GM12878 (cell line): ENCODE measurements around the gene ARRDC1. TPM values are rescaled to one million over a fixed set of nuclear protein-coding genes. Genes with fewer than 3 reads are reported as not detected.

Source experiments
- ASH2L ChIP-seq: fragments of 300-600, 200-600 bp; sonication (generic); IDR thresholded peaks from 2 replicates; pipeline ENCODE4 v1.6.1; 2017; ENCODE audit warnings: low read depth, mild to moderate bottlenecking, borderline replicate concordance
- BCL11A ChIP-seq: IDR thresholded peaks from 2 replicates; pipeline ENCODE4 v1.6.1; 2011; ENCODE audit warnings: low read depth, low read length
- CHD1 ChIP-seq: IDR thresholded peaks from 2 replicates; pipeline ENCODE4 v1.6.1; 2012; ENCODE audit warnings: low read depth, low read length, improper control_type of control experiment
- E2F8 ChIP-seq: fragments of 450-650 bp; IDR thresholded peaks from 2 replicates; pipeline ENCODE4 v1.6.1; 2018; ENCODE audit warnings: mild to moderate bottlenecking, low read depth, moderate library complexity; ENCODE audit not compliant: partially characterized antibody
- HDGF ChIP-seq: fragments of 450-650 bp; IDR thresholded peaks from 2 replicates; pipeline ENCODE4 v1.6.1; 2016; ENCODE audit warnings: antibody characterized with exemption
- IKZF2 ChIP-seq, 2 experiments: fragments of 450-650 bp; IDR thresholded peaks; 2 replicates each; pipeline ENCODE4 v1.6.1; 2017; ENCODE audit warnings: mild to moderate bottlenecking in 2 of 2, moderate library complexity in 2 of 2
- NFXL1 ChIP-seq: fragments of 450-650 bp; IDR thresholded peaks from 2 replicates; pipeline ENCODE4 v1.6.1; 2017; ENCODE audit warnings: antibody characterized with exemption, mild to moderate bottlenecking, borderline replicate concordance
- NR2C1 ChIP-seq: fragments of 450-650 bp; IDR thresholded peaks from 2 replicates; pipeline ENCODE4 v1.6.1; 2017; ENCODE audit warnings: antibody characterized with exemption, mild to moderate bottlenecking, moderate library complexity
- PAX8 ChIP-seq: fragments of 450-650 bp; IDR thresholded peaks from 2 replicates; pipeline ENCODE4 v1.6.1; 2017; ENCODE audit warnings: mild to moderate bottlenecking, moderate library complexity
- PML ChIP-seq: IDR thresholded peaks from 2 replicates; pipeline ENCODE4 v1.6.1; 2012; ENCODE audit warnings: low read length, inconsistent platforms
- POLR2A ChIP-seq: IDR thresholded peaks from 2 replicates; pipeline ENCODE4 v1.6.1; 2011; ENCODE audit warnings: low read depth, mild to moderate bottlenecking, low read length
- SIX5 ChIP-seq: IDR thresholded peaks from 2 replicates; pipeline ENCODE4 v1.6.1; 2011; ENCODE audit warnings: mild to moderate bottlenecking, low read depth, low read length, moderate library complexity; ENCODE audit not compliant: severe bottlenecking
- SPI1 ChIP-seq: IDR thresholded peaks from 2 replicates; pipeline ENCODE4 v1.6.1; 2011; ENCODE audit warnings: low read depth, mild to moderate bottlenecking, low read length, moderate library complexity, borderline replicate concordance; ENCODE audit not compliant: insufficient read depth
- TCF12 ChIP-seq: IDR thresholded peaks from 2 replicates; pipeline ENCODE4 v1.6.1; 2011; ENCODE audit warnings: low read depth, mild to moderate bottlenecking, low read length
- polyA plus RNA-seq, 11 experiments: library from polyadenylated mRNA; depleted of rRNA in 4 of 11; unstranded in 6 of 11; stranded (reverse) in 5 of 11; fragments of >200 nt; fragmentation: Nextera tagmentation in 4 of 11; fragmentation: Illumina TruSeq in 1 of 11; extraction: Ambion mirVana in 4 of 11; extraction: Trizol in 1 of 11; gene quantifications; 1 replicate in 1 of 11; 2 replicates in 10 of 11; pipeline versions ENCODE4 v1.2.1 to v1.2.3, GENCODE V29; 2011 to 2016; ENCODE audit warnings: inconsistent platforms in 2 of 11, missing spikeins in 2 of 11, low read depth in 1 of 11
- total RNA-seq, 4 experiments: library from RNA; depleted of rRNA in 3 of 4; stranded (reverse); fragments of >200 nt in 3 of 4; fragmentation: Illumina TruSeq in 1 of 4; extraction: Trizol in 1 of 4; gene quantifications; 2 replicates each; pipeline versions ENCODE4 v1.2.1 to v1.2.3, GENCODE V29; 2013 to 2021
- TF ChIP-seq, protein P1 (sequence below): fragments of 450-650 bp; IDR thresholded peaks from 2 replicates; pipeline ENCODE4 v1.6.1; 2016; ENCODE audit warnings: mild to moderate bottlenecking, moderate library complexity, borderline replicate concordance
- TF ChIP-seq, protein P2 (sequence below): IDR thresholded peaks from 2 replicates; pipeline ENCODE4 v1.6.1; 2012; ENCODE audit warnings: improper control_type of control experiment, low read depth, low read length; ENCODE audit not compliant: insufficient replicate concordance

Gene ARRDC1
- total and polyA plus RNA-seq, 10 of the 15 experiments (the other 5 are each of a cell fraction or from before 2014, with no cell fraction given) = 0.23 to 34.4 (median 20.9) TPM

DNA sequence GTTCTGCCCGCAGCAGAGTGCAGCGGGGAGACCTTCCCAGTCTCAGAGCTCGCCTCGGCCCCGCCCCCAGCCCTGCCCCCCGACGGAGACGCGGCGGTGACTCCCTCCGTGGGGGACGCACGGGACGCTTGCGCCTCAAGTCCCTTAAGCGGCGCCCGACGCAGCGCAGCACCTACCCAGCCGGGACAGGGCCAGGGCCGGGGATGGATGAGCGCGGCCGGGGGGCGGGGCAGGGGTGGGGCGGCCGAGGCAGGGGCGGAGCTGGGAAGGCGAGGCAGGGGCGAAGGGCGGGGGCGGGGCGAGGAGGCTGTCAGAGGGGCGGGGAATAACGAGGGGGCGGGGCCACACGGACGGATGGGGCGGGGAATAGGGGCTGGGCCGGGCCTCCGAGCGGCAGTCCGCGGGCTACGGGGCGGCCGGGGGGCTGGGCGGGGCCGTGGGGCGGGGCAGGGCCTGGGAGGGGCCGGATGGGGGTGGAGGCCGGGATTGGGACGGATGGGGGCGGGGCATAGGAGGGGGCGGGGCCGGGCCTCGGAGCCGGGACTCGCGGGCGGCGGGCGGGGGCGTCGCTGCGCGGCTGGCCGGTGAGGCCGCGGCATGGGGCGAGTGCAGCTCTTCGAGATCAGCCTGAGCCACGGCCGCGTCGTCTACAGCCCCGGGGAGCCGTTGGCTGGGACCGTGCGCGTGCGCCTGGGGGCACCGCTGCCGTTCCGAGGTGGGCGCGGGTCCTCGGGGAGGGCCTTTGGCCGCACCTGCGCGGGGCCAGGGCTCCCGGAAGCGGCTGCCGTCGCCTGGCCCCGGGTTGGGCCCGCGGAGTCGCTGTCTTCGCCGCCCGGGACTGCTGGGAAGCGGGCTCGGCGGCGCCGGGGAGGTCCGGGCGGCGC is at the start of gene ARRDC1 (continued):
- TF ChIP-seq PAX8 (no peak), E2F8 (no peak), SPI1 (no peak), HDGF (no peak), TCF12 (no peak), PML (no peak), NFXL1 (no peak), ASH2L (no peak), BCL11A (no peak), IKZF2 (IDR thresholded peaks at IDR 0.05) (no peak), SIX5 (no peak), NR2C1 (no peak; the same call in 1 of the 2 replicates), CHD1 (no peak), POLR2A (peak; percentile 91)
- TF ChIP-seq, protein P1, sequence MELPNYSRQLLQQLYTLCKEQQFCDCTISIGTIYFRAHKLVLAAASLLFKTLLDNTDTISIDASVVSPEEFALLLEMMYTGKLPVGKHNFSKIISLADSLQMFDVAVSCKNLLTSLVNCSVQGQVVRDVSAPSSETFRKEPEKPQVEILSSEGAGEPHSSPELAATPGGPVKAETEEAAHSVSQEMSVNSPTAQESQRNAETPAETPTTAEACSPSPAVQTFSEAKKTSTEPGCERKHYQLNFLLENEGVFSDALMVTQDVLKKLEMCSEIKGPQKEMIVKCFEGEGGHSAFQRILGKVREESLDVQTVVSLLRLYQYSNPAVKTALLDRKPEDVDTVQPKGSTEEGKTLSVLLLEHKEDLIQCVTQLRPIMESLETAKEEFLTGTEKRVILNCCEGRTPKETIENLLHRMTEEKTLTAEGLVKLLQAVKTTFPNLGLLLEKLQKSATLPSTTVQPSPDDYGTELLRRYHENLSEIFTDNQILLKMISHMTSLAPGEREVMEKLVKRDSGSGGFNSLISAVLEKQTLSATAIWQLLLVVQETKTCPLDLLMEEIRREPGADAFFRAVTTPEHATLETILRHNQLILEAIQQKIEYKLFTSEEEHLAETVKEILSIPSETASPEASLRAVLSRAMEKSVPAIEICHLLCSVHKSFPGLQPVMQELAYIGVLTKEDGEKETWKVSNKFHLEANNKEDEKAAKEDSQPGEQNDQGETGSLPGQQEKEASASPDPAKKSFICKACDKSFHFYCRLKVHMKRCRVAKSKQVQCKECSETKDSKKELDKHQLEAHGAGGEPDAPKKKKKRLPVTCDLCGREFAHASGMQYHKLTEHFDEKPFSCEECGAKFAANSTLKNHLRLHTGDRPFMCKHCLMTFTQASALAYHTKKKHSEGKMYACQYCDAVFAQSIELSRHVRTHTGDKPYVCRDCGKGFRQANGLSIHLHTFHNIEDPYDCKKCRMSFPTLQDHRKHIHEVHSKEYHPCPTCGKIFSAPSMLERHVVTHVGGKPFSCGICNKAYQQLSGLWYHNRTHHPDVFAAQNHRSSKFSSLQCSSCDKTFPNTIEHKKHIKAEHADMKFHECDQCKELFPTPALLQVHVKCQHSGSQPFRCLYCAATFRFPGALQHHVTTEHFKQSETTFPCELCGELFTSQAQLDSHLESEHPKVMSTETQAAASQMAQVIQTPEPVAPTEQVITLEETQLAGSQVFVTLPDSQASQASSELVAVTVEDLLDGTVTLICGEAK = no peak
- TF ChIP-seq, protein P2, sequence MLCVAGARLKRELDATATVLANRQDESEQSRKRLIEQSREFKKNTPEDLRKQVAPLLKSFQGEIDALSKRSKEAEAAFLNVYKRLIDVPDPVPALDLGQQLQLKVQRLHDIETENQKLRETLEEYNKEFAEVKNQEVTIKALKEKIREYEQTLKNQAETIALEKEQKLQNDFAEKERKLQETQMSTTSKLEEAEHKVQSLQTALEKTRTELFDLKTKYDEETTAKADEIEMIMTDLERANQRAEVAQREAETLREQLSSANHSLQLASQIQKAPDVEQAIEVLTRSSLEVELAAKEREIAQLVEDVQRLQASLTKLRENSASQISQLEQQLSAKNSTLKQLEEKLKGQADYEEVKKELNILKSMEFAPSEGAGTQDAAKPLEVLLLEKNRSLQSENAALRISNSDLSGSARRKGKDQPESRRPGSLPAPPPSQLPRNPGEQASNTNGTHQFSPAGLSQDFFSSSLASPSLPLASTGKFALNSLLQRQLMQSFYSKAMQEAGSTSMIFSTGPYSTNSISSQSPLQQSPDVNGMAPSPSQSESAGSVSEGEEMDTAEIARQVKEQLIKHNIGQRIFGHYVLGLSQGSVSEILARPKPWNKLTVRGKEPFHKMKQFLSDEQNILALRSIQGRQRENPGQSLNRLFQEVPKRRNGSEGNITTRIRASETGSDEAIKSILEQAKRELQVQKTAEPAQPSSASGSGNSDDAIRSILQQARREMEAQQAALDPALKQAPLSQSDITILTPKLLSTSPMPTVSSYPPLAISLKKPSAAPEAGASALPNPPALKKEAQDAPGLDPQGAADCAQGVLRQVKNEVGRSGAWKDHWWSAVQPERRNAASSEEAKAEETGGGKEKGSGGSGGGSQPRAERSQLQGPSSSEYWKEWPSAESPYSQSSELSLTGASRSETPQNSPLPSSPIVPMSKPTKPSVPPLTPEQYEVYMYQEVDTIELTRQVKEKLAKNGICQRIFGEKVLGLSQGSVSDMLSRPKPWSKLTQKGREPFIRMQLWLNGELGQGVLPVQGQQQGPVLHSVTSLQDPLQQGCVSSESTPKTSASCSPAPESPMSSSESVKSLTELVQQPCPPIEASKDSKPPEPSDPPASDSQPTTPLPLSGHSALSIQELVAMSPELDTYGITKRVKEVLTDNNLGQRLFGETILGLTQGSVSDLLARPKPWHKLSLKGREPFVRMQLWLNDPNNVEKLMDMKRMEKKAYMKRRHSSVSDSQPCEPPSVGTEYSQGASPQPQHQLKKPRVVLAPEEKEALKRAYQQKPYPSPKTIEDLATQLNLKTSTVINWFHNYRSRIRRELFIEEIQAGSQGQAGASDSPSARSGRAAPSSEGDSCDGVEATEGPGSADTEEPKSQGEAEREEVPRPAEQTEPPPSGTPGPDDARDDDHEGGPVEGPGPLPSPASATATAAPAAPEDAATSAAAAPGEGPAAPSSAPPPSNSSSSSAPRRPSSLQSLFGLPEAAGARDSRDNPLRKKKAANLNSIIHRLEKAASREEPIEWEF = no peak
